Naive thymus-derived CD4-positive, alpha-beta T cell (primary cell): Measurements from ENCODE around the gene MACROD2. TPM values are rescaled to one million over a fixed set of nuclear protein-coding genes. Genes with fewer than 3 reads are reported as not detected.

ENCODE experiments used
- ATAC-seq: fragments of 150-1000 bp; cut with Tn5 transposase; 2 replicates; pipeline ENCODE4 v1.10.0; 2021; ENCODE audit warnings: mild to moderate bottlenecking, moderate library complexity
- CTCF ChIA-PET: fragments of 350-600 bp; sonication (Branson Sonifier 250); formaldehyde crosslinking; loops from one replicate; lab custom pipeline; 2021; ENCODE audit warnings: antibody characterized with exemption; lab: Charles Lee
- POLR2A ChIA-PET: fragments of 350-600 bp; sonication (Branson Sonifier 250); formaldehyde crosslinking; loops from one replicate; lab custom pipeline; 2021; ENCODE audit warnings: antibody characterized with exemption, inconsistent platforms; lab: Charles Lee
- DNase-seq, 9 donors: peaks; one replicate each; pipeline versions ENCODE4 v3.0.0 to v3.0.0-alpha.2; 2020 to 2022; ENCODE audit warnings: mixed read lengths in 1 of 9
- H3K27ac ChIP-seq: one replicate; pipeline ENCODE4 v1.7.0; 2013; ENCODE audit warnings: mild to moderate bottlenecking, low read depth, low read length, moderate library complexity
- H3K27me3 ChIP-seq, 2 donors: one replicate each; pipeline ENCODE4 v1.7.0; 2013; ENCODE audit warnings: low read length in 2 of 2, mild to moderate bottlenecking in 2 of 2, moderate library complexity in 2 of 2; ENCODE audit not compliant: control insufficient read depth in 2 of 2, insufficient read depth in 2 of 2
- H3K36me3 ChIP-seq, 3 experiments: 1 replicate in 2 of 3; 2 replicates in 1 of 3; pipeline ENCODE4 v1.7.0; 2013; ENCODE audit warnings: low read length in 3 of 3, mild to moderate bottlenecking in 3 of 3, moderate library complexity in 1 of 3; ENCODE audit not compliant: insufficient read depth in 3 of 3, control insufficient read depth in 2 of 3
- H3K4me1 ChIP-seq, 2 donors: one replicate each; pipeline ENCODE4 v1.7.0; 2013; ENCODE audit warnings: low read length in 2 of 2, mild to moderate bottlenecking in 2 of 2, moderate library complexity in 1 of 2; ENCODE audit not compliant: control insufficient read depth in 2 of 2, insufficient read depth in 2 of 2
- H3K4me3 ChIP-seq: 2 replicates; pipeline ENCODE4 v1.7.0; 2013; ENCODE audit warnings: mild to moderate bottlenecking, low read length
- H3K9me3 ChIP-seq, 3 experiments: 1 replicate in 2 of 3; 2 replicates in 1 of 3; pipeline ENCODE4 v1.7.0; 2013; ENCODE audit warnings: low read length in 3 of 3; ENCODE audit not compliant: control insufficient read depth in 2 of 3
- H3K27ac Mint-ChIP-seq, 9 donors: one replicate each; pipeline ENCODE4 v1.8.0; 2020 to 2022; ENCODE audit warnings: mixed read lengths in 9 of 9, mild to moderate bottlenecking in 8 of 9, moderate library complexity in 5 of 9, inconsistent platforms in 2 of 9
- H3K27me3 Mint-ChIP-seq, 5 donors: one replicate each; pipeline ENCODE4 v1.8.0; 2021 to 2022; ENCODE audit warnings: mixed read lengths in 5 of 5, mild to moderate bottlenecking in 1 of 5
- H3K36me3 Mint-ChIP-seq, 5 donors: one replicate each; pipeline ENCODE4 v1.8.0; 2020 to 2022; ENCODE audit warnings: mixed read lengths in 5 of 5, mild to moderate bottlenecking in 3 of 5, inconsistent platforms in 1 of 5
- H3K4me1 Mint-ChIP-seq, 7 donors: one replicate each; pipeline ENCODE4 v1.8.0; 2020 to 2022; ENCODE audit warnings: mixed read lengths in 7 of 7, mild to moderate bottlenecking in 3 of 7, inconsistent platforms in 1 of 7
- H3K4me3 Mint-ChIP-seq, 10 donors: one replicate each; pipeline ENCODE4 v1.8.0; 2020 to 2022; ENCODE audit warnings: mild to moderate bottlenecking in 10 of 10, mixed read lengths in 10 of 10, moderate library complexity in 6 of 10, inconsistent platforms in 2 of 10
- H3K9me3 Mint-ChIP-seq, 11 donors: one replicate each; pipeline ENCODE4 v1.8.0; 2020 to 2022; ENCODE audit warnings: mixed read lengths in 11 of 11, mild to moderate bottlenecking in 4 of 11, inconsistent platforms in 1 of 11, moderate library complexity in 1 of 11
- intact Hi-C, 2 donors: fragments of 100-400 bp; cut with micrococcal nuclease; formaldehyde crosslinking; loops; one replicate each; pipeline ENCODE4 v1.15.1; 2023
- polyA plus RNA-seq, 2 donors: library from polyadenylated mRNA; unstranded; fragments of 300-500 nt; fragmentation: Illumina TruSeq; gene quantifications; one replicate each; pipeline ENCODE4 v1.2.3, GENCODE V29; 2021
- total RNA-seq, 6 experiments: library from RNA in 5 of 6; stranded (reverse) in 5 of 6; gene quantifications; 1 replicate in 5 of 6; 2 replicates in 1 of 6; pipeline ENCODE4 v1.2.3 and lab custom pipeline; 2021 to 2026

MACROD2 gene
- total and polyA plus RNA-seq, 7 experiments from 2014 or later, result 0.27 to 0.86 (median 0.34) TPM; not detected in 4

- Histone ChIP-seq H3K4me3 (no peak overlapping the region), H3K9me3 (no peaks in the 10 kb centered on the region), H3K4me1 (no peaks in the 10 kb centered on the region), H3K27ac (no peak overlapping the region), H3K27me3 (no peaks in the 10 kb centered on the region), H3K36me3 (no peaks in the 10 kb centered on the region)
- Mint-ChIP-seq H3K4me3 (no peak overlapping the region), H3K36me3 (no peaks in the 10 kb centered on the region), H3K9me3 (peaks cover 0 to 26% (median 4%) of the 10 kb centered on the region in 11 donors), H3K27me3 (no peaks in the 10 kb centered on the region), H3K27ac (no peak overlapping the region), H3K4me1 (no peaks in the 10 kb centered on the region)
- intact Hi-C loops, result no loop called here
- CTCF ChIA-PET, result no interaction called here
- ATAC-seq, result no peak
- DNase-seq, result no peak
- POLR2A ChIA-PET, result no interaction called here
These were observed 1650.5 kb downstream of the MACROD2 start for GRCh38 chr20:15645816-15646215.

- ChIA-PET CTCF (no interaction called here), POLR2A (no interaction called here)
- peaks cover 0 to 12% (median 0%) of the 10 kb centered on the region in 11 donors for H3K9me3 Mint-ChIP-seq
- DNase-seq (no peak), ATAC-seq (no peak)
- Histone ChIP-seq H3K9me3 (no peaks in the 10 kb centered on the region), H3K4me1 (no peaks in the 10 kb centered on the region), H3K27me3 (no peaks in the 10 kb centered on the region), H3K4me3 (no peak overlapping the region), H3K36me3 (no peaks in the 10 kb centered on the region), H3K27ac (no peak overlapping the region)
- H3K4me1 Mint-ChIP-seq, result no peaks in the 10 kb centered on the region
- H3K36me3 Mint-ChIP-seq, result no peaks in the 10 kb centered on the region
- no peak overlapping the region for H3K27ac Mint-ChIP-seq
- peaks cover 0 to 4% (median 0%) of the 10 kb centered on the region in 5 donors for H3K27me3 Mint-ChIP-seq
- H3K4me3 Mint-ChIP-seq, result no peak overlapping the region
- intact Hi-C loops, result no loop called here
These were observed 1658.3 kb downstream of the MACROD2 start for GRCh38 chr20:15653396-15654207.

GRCh38 chr20:15654208-15654649 lies 1658.9 kb downstream of the MACROD2 start:
- Mint-ChIP-seq H3K27me3 (peaks cover 0 to 4% (median 0%) of the 10 kb centered on the region in 5 donors), H3K9me3 (peaks cover 0 to 12% (median 0%) of the 10 kb centered on the region in 11 donors), H3K4me1 (no peaks in the 10 kb centered on the region), H3K4me3 (no peak overlapping the region), H3K27ac (no peak overlapping the region), H3K36me3 (no peaks in the 10 kb centered on the region)
- Histone ChIP-seq H3K4me3 (no peak overlapping the region), H3K36me3 (no peaks in the 10 kb centered on the region), H3K27me3 (no peaks in the 10 kb centered on the region), H3K4me1 (no peaks in the 10 kb centered on the region), H3K9me3 (no peaks in the 10 kb centered on the region), H3K27ac (no peak overlapping the region)
- intact Hi-C loops, result no loop called here
- ChIA-PET CTCF (no interaction called here), POLR2A (no interaction called here)
- DNase-seq (no peak), ATAC-seq (no peak)

- H3K4me3 Mint-ChIP-seq, result no peak overlapping the region
- no peaks in the 10 kb centered on the region for H3K27me3 ChIP-seq
- H3K27ac Mint-ChIP-seq, result no peak overlapping the region
- no peak overlapping the region for H3K4me3 ChIP-seq
- no peaks in the 10 kb centered on the region for H3K36me3 ChIP-seq
- intact Hi-C loops, result no loop called here
- no peaks in the 10 kb centered on the region for H3K36me3 Mint-ChIP-seq
- no peaks in the 10 kb centered on the region for H3K4me1 ChIP-seq
- peaks cover 0 to 12% (median 0%) of the 10 kb centered on the region in 11 donors for H3K9me3 Mint-ChIP-seq
- H3K4me1 Mint-ChIP-seq, result no peaks in the 10 kb centered on the region
- DNase-seq (no peak), ATAC-seq (no peak)
- peaks cover 0 to 4% (median 0%) of the 10 kb centered on the region in 5 donors for H3K27me3 Mint-ChIP-seq
- ChIA-PET CTCF (no interaction called here), POLR2A (no interaction called here)
- no peaks in the 10 kb centered on the region for H3K9me3 ChIP-seq
- no peak overlapping the region for H3K27ac ChIP-seq
These were observed 1660.1 kb downstream of the MACROD2 start for GRCh38 chr20:15655295-15655874.

GRCh38 chr20:15656124-15656523 lies 1660.8 kb downstream of the MACROD2 start:
- H3K9me3 Mint-ChIP-seq, result peaks cover 0 to 12% (median 0%) of the 10 kb centered on the region in 11 donors
- no peak overlapping the region for H3K4me3 Mint-ChIP-seq
- no peaks in the 10 kb centered on the region for H3K27me3 ChIP-seq
- no peaks in the 10 kb centered on the region for H3K36me3 ChIP-seq
- no peaks in the 10 kb centered on the region for H3K4me1 Mint-ChIP-seq
- H3K9me3 ChIP-seq, result no peaks in the 10 kb centered on the region
- ATAC-seq (no peak), DNase-seq (no peak)
- no peak overlapping the region for H3K27ac ChIP-seq
- H3K27me3 Mint-ChIP-seq, result peaks cover 0 to 4% (median 0%) of the 10 kb centered on the region in 5 donors
- POLR2A ChIA-PET, result no interaction called here
- H3K4me1 ChIP-seq, result no peaks in the 10 kb centered on the region
- intact Hi-C loops, result no loop called here
- CTCF ChIA-PET, result no interaction called here
- H3K36me3 Mint-ChIP-seq, result no peaks in the 10 kb centered on the region
- H3K27ac Mint-ChIP-seq, result no peak overlapping the region
- no peak overlapping the region for H3K4me3 ChIP-seq

- no peak overlapping the region for H3K4me3 ChIP-seq
- ATAC-seq, result no peak
- intact Hi-C loops, result no loop called here
- no peaks in the 10 kb centered on the region for H3K9me3 ChIP-seq
- Mint-ChIP-seq H3K27me3 (peaks cover 0 to 4% (median 0%) of the 10 kb centered on the region in 5 donors), H3K4me1 (no peaks in the 10 kb centered on the region), H3K27ac (no peak overlapping the region), H3K36me3 (no peaks in the 10 kb centered on the region), H3K4me3 (no peak overlapping the region), H3K9me3 (peaks cover 0 to 6% (median 0%) of the 10 kb centered on the region in 11 donors)
- H3K4me1 ChIP-seq, result no peaks in the 10 kb centered on the region
- DNase-seq, result no peak
- no peaks in the 10 kb centered on the region for H3K27me3 ChIP-seq
- ChIA-PET CTCF (interaction anchor here (0.7 kb wide), 1 partner anchor 15 kb away, joined by 8 read pairs; no protein-coding TSS in a partner anchor), POLR2A (no interaction called here)
- no peaks in the 10 kb centered on the region for H3K36me3 ChIP-seq
- no peak overlapping the region for H3K27ac ChIP-seq
These were observed 1663.0 kb downstream of the MACROD2 start for GRCh38 chr20:15658295-15658694.
